H9 (cell line): ENCODE results near the gene ACOT13. TPM values are rescaled to one million over a fixed set of nuclear protein-coding genes. Genes with fewer than 3 reads are reported as not detected.

Experiments used
- DNase-seq: peaks from one replicate; pipeline ENCODE4 v3.0.0-alpha.2; 2017
- H2AFZ ChIP-seq: one replicate; pipeline ENCODE4 v1.6.1; 2013; ENCODE audit warnings: mild to moderate bottlenecking, low read length, control low read depth, moderate library complexity
- H2AK5ac ChIP-seq: 2 replicates; pipeline ENCODE4 v1.6.1; 2013; ENCODE audit warnings: low read length, control low read depth, mixed read lengths; ENCODE audit not compliant: insufficient read length
- H2BK120ac ChIP-seq: one replicate; pipeline ENCODE4 v1.6.1; 2013; ENCODE audit warnings: low read depth, mild to moderate bottlenecking, low read length, control low read depth, inconsistent platforms; ENCODE audit not compliant: poor library complexity, severe bottlenecking
- H2BK12ac ChIP-seq: 2 replicates; pipeline ENCODE4 v1.6.1; 2013; ENCODE audit warnings: low read length, control low read depth, mixed read lengths, low read depth; ENCODE audit not compliant: insufficient read length
- H2BK15ac ChIP-seq: 2 replicates; pipeline ENCODE4 v1.6.1; 2013; ENCODE audit warnings: low read depth, low read length, control low read depth
- H2BK20ac ChIP-seq: one replicate; pipeline ENCODE4 v1.6.1; 2013; ENCODE audit warnings: low read depth, mild to moderate bottlenecking, low read length, control low read depth, inconsistent platforms; ENCODE audit not compliant: poor library complexity, severe bottlenecking
- H2BK5ac ChIP-seq: 2 replicates; pipeline ENCODE4 v1.6.1; 2013; ENCODE audit warnings: low read length, control low read depth, mixed read lengths; ENCODE audit not compliant: insufficient read length
- H3K14ac ChIP-seq: 2 replicates; pipeline ENCODE4 v1.6.1; 2013; ENCODE audit warnings: low read length, control low read depth; ENCODE audit not compliant: insufficient read depth
- H3K18ac ChIP-seq: 2 replicates; pipeline ENCODE4 v1.6.1; 2013; ENCODE audit warnings: low read depth, mild to moderate bottlenecking, mixed read lengths, low read length, control low read depth; ENCODE audit not compliant: insufficient read length
- H3K23ac ChIP-seq: 2 replicates; pipeline ENCODE4 v1.6.1; 2013; ENCODE audit warnings: low read length, control low read depth, mixed read lengths, low read depth; ENCODE audit not compliant: insufficient read length
- H3K23me2 ChIP-seq: 2 replicates; pipeline ENCODE4 v1.6.1; 2013; ENCODE audit warnings: low read depth, mild to moderate bottlenecking, mixed read lengths, low read length, control low read depth; ENCODE audit not compliant: insufficient read length, poor library complexity, severe bottlenecking
- H3K27ac ChIP-seq: 2 replicates; pipeline ENCODE4 v1.5.1; 2013; ENCODE audit warnings: low read length, control low read depth, mixed read lengths, low read depth; ENCODE audit not compliant: insufficient read length
- H3K27me3 ChIP-seq: 2 replicates; pipeline ENCODE4 v1.6.1; 2013; ENCODE audit warnings: low read length, control low read depth, inconsistent platforms; ENCODE audit not compliant: insufficient read depth
- H3K4ac ChIP-seq: 2 replicates; pipeline ENCODE4 v1.6.1; 2013; ENCODE audit warnings: low read depth, mild to moderate bottlenecking, control low read depth, inconsistent platforms, low read length, moderate library complexity
- H3K4me1 ChIP-seq: 2 replicates; pipeline ENCODE4 v1.6.1; 2013; ENCODE audit warnings: low read length, control low read depth, inconsistent platforms; ENCODE audit not compliant: insufficient read depth
- H3K4me2 ChIP-seq: 2 replicates; pipeline ENCODE4 v1.6.1; 2013; ENCODE audit warnings: low read length, control low read depth, mixed read lengths; ENCODE audit not compliant: insufficient read length, insufficient read depth
- H3K56ac ChIP-seq: 2 replicates; pipeline ENCODE4 v1.6.1; 2013; ENCODE audit warnings: low read depth, mild to moderate bottlenecking, mixed read lengths, low read length, control low read depth; ENCODE audit not compliant: insufficient read length
- H3K79me1 ChIP-seq: 2 replicates; pipeline ENCODE4 v1.6.1; 2013; ENCODE audit warnings: low read depth, mild to moderate bottlenecking, moderate library complexity, low read length, control low read depth, inconsistent platforms; ENCODE audit not compliant: insufficient read depth, poor library complexity, severe bottlenecking
- H3K79me2 ChIP-seq: 2 replicates; pipeline ENCODE4 v1.6.1; 2013; ENCODE audit warnings: low read length, control low read depth, inconsistent platforms; ENCODE audit not compliant: insufficient read depth
- H3K9ac ChIP-seq: 2 replicates; pipeline ENCODE4 v1.6.1; 2013; ENCODE audit warnings: low read length, control low read depth, mixed read lengths; ENCODE audit not compliant: insufficient read length; ENCODE audit errors: extremely low read depth
- H3K9me3 ChIP-seq: one replicate; pipeline ENCODE4 v1.6.1; 2013; ENCODE audit warnings: low read depth, low read length, inconsistent platforms; ENCODE audit not compliant: control insufficient read depth
- H3T11ph ChIP-seq: one replicate; pipeline ENCODE4 v1.6.1; 2013; ENCODE audit warnings: mild to moderate bottlenecking, low read length, control low read depth, inconsistent platforms
- H4K20me1 ChIP-seq: one replicate; pipeline ENCODE4 v1.6.1; 2013; ENCODE audit not compliant: control insufficient read depth, insufficient read length, insufficient read depth
- H4K5ac ChIP-seq: 2 replicates; pipeline ENCODE4 v1.6.1; 2013; ENCODE audit warnings: low read depth, mild to moderate bottlenecking, mixed read lengths, low read length, control low read depth; ENCODE audit not compliant: insufficient read length
- H4K8ac ChIP-seq: replicated peaks from 2 replicates; pipeline ENCODE4 v1.6.1; 2013; ENCODE audit warnings: low read length, control low read depth, mixed read lengths, low read depth; ENCODE audit not compliant: insufficient read length
- H4K91ac ChIP-seq: 2 replicates; pipeline ENCODE4 v1.6.1; 2013; ENCODE audit warnings: low read depth, mild to moderate bottlenecking, moderate library complexity, mixed read lengths, low read length, control low read depth; ENCODE audit not compliant: insufficient read length
- H3K27ac Mint-ChIP-seq, 3 experiments: 2 replicates in 2 of 3; 3 replicates in 1 of 3; pipeline ENCODE4 v1.8.0; 2020 to 2021; ENCODE audit warnings: mixed read lengths in 3 of 3, mild to moderate bottlenecking in 1 of 3, moderate library complexity in 1 of 3
- H3K27me3 Mint-ChIP-seq: 2 replicates; pipeline ENCODE4 v1.8.0; 2021; ENCODE audit warnings: low read depth, mild to moderate bottlenecking, moderate library complexity, mixed read lengths
- H3K36me3 Mint-ChIP-seq, 3 experiments: 2 replicates in 2 of 3; 3 replicates in 1 of 3; pipeline ENCODE4 v1.8.0; 2020 to 2021; ENCODE audit warnings: low read depth in 3 of 3, mixed read lengths in 3 of 3; ENCODE audit not compliant: insufficient read depth in 1 of 3
- H3K4me1 Mint-ChIP-seq, 2 experiments: 2 replicates each; pipeline ENCODE4 v1.8.0; 2020; ENCODE audit warnings: mixed read lengths in 2 of 2
- H3K4me3 Mint-ChIP-seq, 2 experiments: 2 replicates in 1 of 2; 3 replicates in 1 of 2; pipeline ENCODE4 v1.8.0; 2020 to 2021; ENCODE audit warnings: mild to moderate bottlenecking in 2 of 2, mixed read lengths in 2 of 2, moderate library complexity in 1 of 2
- H3K9me3 Mint-ChIP-seq, 2 experiments: 2 replicates in 1 of 2; 3 replicates in 1 of 2; pipeline ENCODE4 v1.8.0; 2020; ENCODE audit warnings: mild to moderate bottlenecking in 2 of 2, mixed read lengths in 2 of 2, moderate library complexity in 1 of 2
- CTCF ChIP-seq: fragments of 200-600 bp; sonication (generic); conservative IDR thresholded peaks from 3 replicates; pipeline ENCODE4 v1.8.0; 2021; ENCODE audit warnings: antibody characterized with exemption, mild to moderate bottlenecking
- WGBS: extraction: QIAGEN DNeasy Blood & Tissue Kit; methylation state at CpG from one replicate; pipeline ENCODE4 v1.1.7; 2013; ENCODE audit warnings: missing lambda C conversion rate, low lambda C conversion rate, mixed read lengths; ENCODE audit not compliant: insufficient read length; ENCODE audit errors: extremely low coverage; 5-methylcytosine and 5-hydroxymethylcytosine counted together
- total RNA-seq: library from RNA; stranded (reverse); gene quantifications from 2 replicates; pipeline ENCODE4 v1.2.1, GENCODE V29; 2021

Gene ACOT13
- total RNA-seq, 1 experiment from 2014 or later, result 38.0 TPM

DNA sequence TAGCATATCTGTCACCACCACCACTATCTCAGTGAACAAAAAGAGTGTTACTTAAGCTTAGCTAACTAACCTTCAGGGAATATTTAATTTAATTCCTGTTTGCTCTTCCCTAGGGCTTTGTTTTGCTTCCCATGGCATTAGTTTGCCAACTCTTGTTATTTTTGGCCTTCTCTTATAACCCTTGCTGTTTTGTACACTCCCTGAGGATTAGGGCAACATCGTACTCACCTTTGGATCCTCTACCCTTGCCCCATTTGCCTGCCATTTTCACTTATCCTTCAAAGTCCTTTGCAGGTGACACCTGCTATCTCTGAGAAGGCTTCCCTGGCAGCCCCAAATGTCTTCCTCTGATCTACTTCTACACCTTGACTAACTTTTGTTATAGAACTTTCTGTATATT is 23.7 kb downstream of the ACOT13 start:
- H3K4me1 Mint-ChIP-seq, result no peaks in the 10 kb centered on the region; a peak in 2 of 4 replicates
- no peak overlapping the region for H2BK120ac ChIP-seq
- no peaks in the 10 kb centered on the region; a peak in 1 of 5 replicates for H3K9me3 Mint-ChIP-seq
- H4K5ac ChIP-seq, result no peak overlapping the region
- no peaks in the 10 kb centered on the region for H3K79me1 ChIP-seq
- peaks cover 4 to 13% (median 7%) of the 10 kb centered on the region in 3 experiments; a peak in 5 of 7 replicates for H3K36me3 Mint-ChIP-seq
- no peak overlapping the region for H2BK12ac ChIP-seq
- no peak overlapping the region for H3K27ac ChIP-seq
- H2BK20ac ChIP-seq, result no peak overlapping the region
- no peaks in the 10 kb centered on the region for H3K4me1 ChIP-seq
- no peaks in the 10 kb centered on the region for H3K27me3 ChIP-seq
- no peaks in the 10 kb centered on the region for H3K79me2 ChIP-seq
- TF ChIP-seq CTCF, result no peak
- H3K18ac ChIP-seq, result no peak overlapping the region
- no peak overlapping the region for H3K4ac ChIP-seq
- no peak overlapping the region for H3T11ph ChIP-seq
- no peak overlapping the region for H2BK5ac ChIP-seq
- H3K14ac ChIP-seq, result no peak overlapping the region
- no peak overlapping the region for H4K91ac ChIP-seq
- H3K4me2 ChIP-seq, result no peak overlapping the region
- H3K56ac ChIP-seq, result no peak overlapping the region
- H3K9ac ChIP-seq, result no peak overlapping the region
- H3K23ac ChIP-seq, result no peak overlapping the region
- no peaks in the 10 kb centered on the region for H4K20me1 ChIP-seq
- H3K27me3 Mint-ChIP-seq, result no peaks in the 10 kb centered on the region; the same call in 1 of the 2 replicates
- no peak overlapping the region; a peak in 2 of 7 replicates for H3K27ac Mint-ChIP-seq
- H3K4me3 Mint-ChIP-seq, result no peak overlapping the region
- no CpG with 5 or more reads among the region's 1 CpG for WGBS
- no peaks in the 10 kb centered on the region for H3K9me3 ChIP-seq
- no peaks in the 10 kb centered on the region for H3K23me2 ChIP-seq
- H2AFZ ChIP-seq, result no peak overlapping the region
- no peak overlapping the region for H2AK5ac ChIP-seq
- H4K8ac ChIP-seq, result no peak overlapping the region
- H2BK15ac ChIP-seq, result no peak overlapping the region
- no peak for DNase-seq
